Measurements from ENCODE around the gene ATAD2B.

The ATAD2B gene

GRCh38 chr2:23943666-23944065 lies 16.7 kb upstream of the ATAD2B start:
- TF ChIP-seq, protein P1, sequence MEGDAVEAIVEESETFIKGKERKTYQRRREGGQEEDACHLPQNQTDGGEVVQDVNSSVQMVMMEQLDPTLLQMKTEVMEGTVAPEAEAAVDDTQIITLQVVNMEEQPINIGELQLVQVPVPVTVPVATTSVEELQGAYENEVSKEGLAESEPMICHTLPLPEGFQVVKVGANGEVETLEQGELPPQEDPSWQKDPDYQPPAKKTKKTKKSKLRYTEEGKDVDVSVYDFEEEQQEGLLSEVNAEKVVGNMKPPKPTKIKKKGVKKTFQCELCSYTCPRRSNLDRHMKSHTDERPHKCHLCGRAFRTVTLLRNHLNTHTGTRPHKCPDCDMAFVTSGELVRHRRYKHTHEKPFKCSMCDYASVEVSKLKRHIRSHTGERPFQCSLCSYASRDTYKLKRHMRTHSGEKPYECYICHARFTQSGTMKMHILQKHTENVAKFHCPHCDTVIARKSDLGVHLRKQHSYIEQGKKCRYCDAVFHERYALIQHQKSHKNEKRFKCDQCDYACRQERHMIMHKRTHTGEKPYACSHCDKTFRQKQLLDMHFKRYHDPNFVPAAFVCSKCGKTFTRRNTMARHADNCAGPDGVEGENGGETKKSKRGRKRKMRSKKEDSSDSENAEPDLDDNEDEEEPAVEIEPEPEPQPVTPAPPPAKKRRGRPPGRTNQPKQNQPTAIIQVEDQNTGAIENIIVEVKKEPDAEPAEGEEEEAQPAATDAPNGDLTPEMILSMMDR (IDR thresholded peaks at IDR 0.05) = no peak

DNA sequence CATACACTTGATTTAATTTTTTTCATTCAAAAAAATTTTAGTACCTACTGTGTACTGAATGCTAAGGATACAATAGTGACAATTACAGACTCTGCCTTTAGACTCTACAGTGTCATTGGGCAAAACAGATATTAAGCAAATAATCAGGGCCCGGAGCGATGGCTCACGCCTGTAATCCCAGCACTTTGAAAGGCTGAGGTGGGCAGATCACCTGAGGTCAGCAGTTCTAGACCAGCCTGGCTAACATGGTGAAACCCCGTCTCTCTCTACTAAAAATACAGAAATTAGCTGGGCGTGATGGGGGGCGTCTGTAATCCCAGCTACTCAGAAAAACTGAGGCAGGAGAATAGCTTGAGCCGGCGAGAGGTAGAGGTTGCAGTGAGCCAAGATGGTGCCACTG lies 14.7 kb upstream of the ATAD2B start:
- TF ChIP-seq, protein P1 (IDR thresholded peaks at IDR 0.05) = no peak

DNA sequence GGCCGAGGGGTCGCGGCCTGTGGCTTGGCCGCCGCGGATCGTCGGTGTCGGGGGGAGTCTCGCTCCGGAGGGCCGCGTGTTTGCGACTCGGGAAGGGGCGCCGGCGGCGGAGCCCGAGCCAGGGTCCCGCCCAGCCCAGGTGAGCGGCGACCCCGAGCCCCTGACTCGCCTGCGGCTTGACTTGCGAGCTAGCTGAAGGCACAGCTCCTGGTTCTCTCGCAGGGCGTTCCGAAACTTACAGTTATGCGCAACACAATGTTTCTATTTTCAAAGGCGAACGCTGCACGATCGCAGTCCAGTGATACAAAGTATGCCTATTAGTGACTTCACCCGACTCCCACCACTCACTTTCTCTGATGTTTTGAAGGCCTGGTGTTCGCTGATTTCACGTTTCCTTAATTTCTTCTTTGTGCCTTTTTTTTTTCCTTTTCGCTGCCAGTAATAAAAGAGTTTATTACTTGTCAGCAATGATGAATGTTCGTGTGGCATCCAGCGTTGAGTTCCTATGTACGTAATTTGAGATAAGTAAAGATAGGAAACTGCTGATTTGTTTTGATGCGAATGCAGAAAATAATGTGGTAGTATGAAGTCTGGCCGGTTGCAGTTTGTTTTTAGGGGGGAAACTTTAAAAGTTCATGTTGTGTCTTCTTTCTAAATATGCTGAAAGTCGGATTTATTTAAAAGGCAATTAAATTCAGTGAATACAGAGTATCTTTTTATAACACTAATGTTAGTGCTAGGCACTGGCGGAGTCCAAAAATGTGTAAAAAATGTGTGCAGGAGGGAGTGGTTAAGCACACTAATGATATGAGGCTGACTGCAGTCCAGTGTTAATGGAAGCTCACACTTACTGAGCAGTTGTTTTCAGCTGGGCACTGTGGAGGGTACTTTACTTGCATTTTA lies 14.0 kb upstream of the ATAD2B start:
- TF ChIP-seq, protein P1 (IDR thresholded peaks at IDR 0.05) = no peak

DNA sequence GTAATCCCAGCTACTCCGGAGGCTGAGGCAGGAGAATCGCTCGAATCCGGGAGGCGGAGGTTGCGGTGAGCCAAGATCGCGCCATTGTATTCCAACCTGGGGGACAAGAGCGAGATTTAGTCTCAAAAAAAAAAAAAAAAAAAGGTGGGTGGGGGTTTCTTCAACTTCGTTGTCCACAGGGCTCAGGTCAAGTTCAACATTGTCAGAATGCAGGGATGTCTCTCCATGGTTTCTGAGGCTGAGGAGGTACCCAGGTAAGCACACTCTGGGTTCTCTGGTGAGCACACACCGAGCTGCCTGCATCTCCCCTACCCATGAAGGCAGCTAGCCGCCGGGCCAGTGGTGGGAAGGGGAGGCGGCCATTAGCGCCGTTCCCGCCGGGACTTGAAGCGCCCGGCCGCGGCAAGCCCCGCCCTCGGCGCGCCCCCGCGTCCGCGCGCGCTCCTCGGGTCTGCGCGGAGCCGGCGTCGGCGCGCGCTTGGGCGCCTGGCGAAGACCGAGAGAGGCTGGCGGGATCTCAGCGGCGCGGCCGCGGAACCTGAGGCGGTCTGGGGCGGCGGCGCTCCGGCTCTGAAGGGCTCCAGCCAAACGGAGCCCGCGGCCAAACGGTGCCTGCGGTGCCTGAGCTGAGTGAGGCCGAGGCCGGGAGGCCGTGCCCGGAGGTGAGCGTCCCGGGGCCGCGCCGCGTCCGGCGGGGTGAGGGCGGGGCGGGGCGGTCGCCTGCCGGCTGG lies 13.2 kb upstream of the ATAD2B start, which contains the start of gene UBXN2A:
Gene UBXN2A, plus strand, starts transcription at position 477 of the 731 bp plus-strand sequence. CDS start 17,852 bp downstream, outside the sequence.
- TF ChIP-seq, protein P1 (IDR thresholded peaks at IDR 0.05) = no peak

DNA sequence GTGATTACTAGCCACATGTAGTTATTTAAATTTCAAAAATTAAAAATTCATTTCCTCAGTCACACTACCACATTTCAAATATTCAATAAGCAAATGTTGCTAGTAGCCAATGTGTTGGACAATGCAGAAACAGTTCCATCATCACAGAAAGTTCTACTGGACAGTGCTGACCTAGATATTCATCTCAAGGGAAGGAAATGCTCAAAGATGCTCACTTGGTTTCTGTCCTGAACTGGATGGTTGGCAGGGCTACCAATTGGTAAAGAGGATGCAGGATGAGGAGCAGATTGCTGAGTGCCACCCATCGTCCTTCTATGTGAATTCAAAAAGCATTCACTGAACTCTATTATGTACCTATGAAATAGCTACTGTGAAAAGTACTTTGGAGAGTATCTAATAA lies 7.3 kb upstream of the ATAD2B start:
- TF ChIP-seq, protein P1 (IDR thresholded peaks at IDR 0.05) = no peak

DNA sequence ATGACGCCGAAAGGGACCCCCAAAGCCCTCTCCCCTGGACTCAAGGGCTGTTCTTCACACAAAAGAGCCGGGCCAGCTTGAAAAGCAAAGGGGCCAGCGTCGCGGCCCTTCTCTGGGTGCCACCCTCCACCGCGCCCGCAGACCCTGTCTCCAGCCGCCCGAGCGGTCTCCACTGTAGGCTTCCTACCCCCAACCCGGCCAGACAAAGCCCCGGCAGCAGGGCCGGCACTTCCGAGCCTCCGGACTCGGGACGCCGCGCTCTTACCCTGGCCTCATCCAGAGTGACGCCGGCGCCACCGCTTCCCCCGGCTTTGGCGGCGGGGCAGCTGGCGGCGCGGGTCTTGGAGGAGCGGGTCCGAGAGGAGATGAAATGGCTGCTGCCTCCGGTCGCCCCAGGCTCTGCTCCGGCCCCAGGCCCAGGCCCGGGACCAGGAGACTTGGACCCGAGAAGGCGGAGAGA lies 603 bp downstream of the ATAD2B start:
- TF ChIP-seq, protein P1 (IDR thresholded peaks at IDR 0.05) = no peak

- TF ChIP-seq, protein P1 (IDR thresholded peaks at IDR 0.05) = no peak
These were observed 1.1 kb downstream of the ATAD2B start for GRCh38 chr2:23925702-23926289.

Measured in LNCAP (cell line).